Progenitor cell of endocrine pancreas (in vitro differentiated cells): ENCODE results near the gene STX3. TPM values are rescaled to one million over a fixed set of nuclear protein-coding genes. Genes with fewer than 3 reads are reported as not detected.

Source experiments
- DNase-seq: peaks from one replicate; pipeline ENCODE4 v3.0.0; 2021; ENCODE audit warnings: low spot score; ENCODE audit not compliant: unreplicated experiment
- H3K27ac Mint-ChIP-seq: 2 replicates; pipeline ENCODE4 v1.8.0; 2021; ENCODE audit warnings: mild to moderate bottlenecking, moderate library complexity, mixed read lengths
- H3K27me3 Mint-ChIP-seq: 2 replicates; pipeline ENCODE4 v1.8.0; 2021; ENCODE audit warnings: mixed read lengths
- H3K36me3 Mint-ChIP-seq: 2 replicates; pipeline ENCODE4 v1.8.0; 2022; ENCODE audit warnings: mixed read lengths; ENCODE audit not compliant: insufficient read depth
- H3K4me1 Mint-ChIP-seq: 2 replicates; pipeline ENCODE4 v1.8.0; 2021; ENCODE audit warnings: low read depth, mixed read lengths
- H3K4me3 Mint-ChIP-seq: 2 replicates; pipeline ENCODE4 v1.8.0; 2021; ENCODE audit warnings: low read depth, mild to moderate bottlenecking, moderate library complexity, mixed read lengths
- H3K9me3 Mint-ChIP-seq: 2 replicates; pipeline ENCODE4 v1.8.0; 2021; ENCODE audit warnings: low read depth, mixed read lengths
- total RNA-seq: library from RNA; stranded (reverse); gene quantifications from 2 replicates; pipeline ENCODE4 v1.2.1, GENCODE V29; 2021
- TF ChIP-seq, protein P1 (sequence below): fragments of 200-600 bp; sonication (generic); IDR thresholded peaks from one replicate; pipeline ENCODE4 v1.5.0; 2021; ENCODE audit warnings: antibody characterized with exemption, mild to moderate bottlenecking; ENCODE audit not compliant: unreplicated experiment

STX3 gene
- total RNA-seq, 1 donor from 2014 or later: 91.5 TPM

DNA sequence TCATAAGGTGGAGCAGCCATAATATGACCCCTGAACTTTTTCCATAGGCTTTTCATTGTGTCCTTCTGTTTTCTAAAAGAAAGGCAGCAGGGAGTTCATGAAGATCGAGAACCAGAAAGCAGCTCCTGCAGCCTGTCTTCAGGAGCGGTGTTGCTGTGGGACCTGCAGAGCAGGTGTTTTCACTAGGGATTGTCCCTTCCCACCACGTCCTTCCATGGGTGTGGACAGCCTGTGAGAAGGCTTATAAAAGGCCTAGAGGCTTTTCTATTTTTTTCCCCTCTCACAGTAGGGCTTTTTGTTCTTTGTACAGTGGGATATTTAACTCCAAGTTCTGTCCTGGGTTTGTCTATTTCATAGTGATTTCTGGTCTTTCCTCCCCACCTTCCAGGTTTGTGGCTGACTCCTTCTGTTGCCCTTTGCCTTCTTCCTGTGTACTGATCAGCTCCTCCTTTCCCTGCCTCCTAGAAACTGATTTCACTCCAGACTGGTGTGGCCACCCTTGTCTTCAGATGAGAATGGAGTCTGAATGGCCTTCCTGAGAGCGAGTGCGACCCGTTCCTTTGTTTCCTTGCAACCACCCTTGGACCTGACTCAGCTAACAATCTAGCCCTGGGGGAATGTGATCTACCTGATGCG is 45.3 kb downstream of the STX3 start:
- peak overlapping the region; percentile 62 for H3K27ac Mint-ChIP-seq
- H3K9me3 Mint-ChIP-seq: no peaks in the 10 kb centered on the region
- H3K36me3 Mint-ChIP-seq: peaks cover 28% of the 10 kb centered on the region
- H3K4me1 Mint-ChIP-seq: no peaks in the 10 kb centered on the region
- H3K4me3 Mint-ChIP-seq: no peak overlapping the region
- TF ChIP-seq, protein P1, sequence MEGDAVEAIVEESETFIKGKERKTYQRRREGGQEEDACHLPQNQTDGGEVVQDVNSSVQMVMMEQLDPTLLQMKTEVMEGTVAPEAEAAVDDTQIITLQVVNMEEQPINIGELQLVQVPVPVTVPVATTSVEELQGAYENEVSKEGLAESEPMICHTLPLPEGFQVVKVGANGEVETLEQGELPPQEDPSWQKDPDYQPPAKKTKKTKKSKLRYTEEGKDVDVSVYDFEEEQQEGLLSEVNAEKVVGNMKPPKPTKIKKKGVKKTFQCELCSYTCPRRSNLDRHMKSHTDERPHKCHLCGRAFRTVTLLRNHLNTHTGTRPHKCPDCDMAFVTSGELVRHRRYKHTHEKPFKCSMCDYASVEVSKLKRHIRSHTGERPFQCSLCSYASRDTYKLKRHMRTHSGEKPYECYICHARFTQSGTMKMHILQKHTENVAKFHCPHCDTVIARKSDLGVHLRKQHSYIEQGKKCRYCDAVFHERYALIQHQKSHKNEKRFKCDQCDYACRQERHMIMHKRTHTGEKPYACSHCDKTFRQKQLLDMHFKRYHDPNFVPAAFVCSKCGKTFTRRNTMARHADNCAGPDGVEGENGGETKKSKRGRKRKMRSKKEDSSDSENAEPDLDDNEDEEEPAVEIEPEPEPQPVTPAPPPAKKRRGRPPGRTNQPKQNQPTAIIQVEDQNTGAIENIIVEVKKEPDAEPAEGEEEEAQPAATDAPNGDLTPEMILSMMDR: no peak
- H3K27me3 Mint-ChIP-seq: no peaks in the 10 kb centered on the region
- no peak for DNase-seq

DNA sequence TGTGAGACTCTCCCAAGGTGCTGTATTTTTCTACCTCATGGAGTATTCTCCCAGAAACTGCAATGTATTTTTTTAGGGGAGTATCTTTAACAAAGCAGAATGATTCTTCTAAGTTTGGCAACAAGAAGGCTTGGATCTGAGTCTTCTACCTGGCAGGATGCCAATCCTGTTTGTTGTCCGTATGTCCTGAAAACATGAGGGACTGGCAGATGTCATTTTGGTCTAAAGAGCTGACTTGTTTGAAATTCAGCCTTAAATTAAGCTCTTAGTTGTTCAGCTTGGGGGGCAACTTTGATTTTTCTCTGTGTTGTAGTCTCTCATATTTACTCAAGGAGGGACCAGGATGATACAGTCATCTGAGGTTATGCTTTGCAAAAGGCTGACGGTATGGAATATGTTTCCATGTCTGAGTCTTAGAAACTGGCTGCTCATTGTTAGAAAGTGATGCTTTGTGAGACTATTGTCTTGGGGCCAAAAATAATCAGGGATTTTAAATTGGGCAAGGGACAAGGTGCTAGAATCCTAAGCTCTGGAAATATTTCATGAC is 46.1 kb downstream of the STX3 start:
- TF ChIP-seq, protein P1: no peak
- Mint-ChIP-seq H3K4me1 (no peaks in the 10 kb centered on the region), H3K9me3 (no peaks in the 10 kb centered on the region), H3K4me3 (no peak overlapping the region), H3K27me3 (no peaks in the 10 kb centered on the region), H3K27ac (peak overlapping the region; percentile 62), H3K36me3 (peaks cover 22% of the 10 kb centered on the region)
- no peak for DNase-seq

DNA sequence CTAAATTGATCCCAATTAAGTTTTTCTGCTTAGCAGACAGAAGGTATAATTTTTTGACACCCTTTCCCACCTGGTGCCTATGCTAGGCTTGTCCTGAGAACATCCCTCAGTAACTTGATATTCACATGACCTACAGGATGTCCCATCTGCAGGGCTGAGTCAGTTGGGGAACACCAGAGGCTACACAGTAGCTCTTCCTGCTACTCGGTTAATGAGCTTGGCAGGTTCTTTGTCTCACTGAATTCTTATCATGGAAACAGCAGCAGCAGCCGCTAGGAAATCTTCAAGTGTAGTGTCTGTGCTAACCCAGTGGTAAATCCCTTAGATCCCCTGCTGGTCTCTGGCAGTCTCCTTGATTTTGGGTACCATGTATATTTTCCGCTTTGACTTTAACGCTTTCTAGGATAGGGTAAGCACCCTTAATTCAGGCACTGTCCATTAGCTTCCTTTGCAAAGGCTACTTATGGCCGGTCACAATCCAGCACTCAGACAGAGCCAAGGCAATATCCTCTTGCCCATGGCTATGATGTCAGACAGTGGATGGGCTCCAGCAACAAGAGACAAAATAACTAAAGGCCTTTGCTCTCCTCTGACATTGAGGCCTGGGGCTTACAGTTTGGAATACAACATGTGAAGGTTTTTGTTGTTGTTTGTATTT is 46.9 kb downstream of the STX3 start:
- no peaks in the 10 kb centered on the region for H3K4me1 Mint-ChIP-seq
- H3K27me3 Mint-ChIP-seq: no peaks in the 10 kb centered on the region
- no peak overlapping the region for H3K27ac Mint-ChIP-seq
- TF ChIP-seq, protein P1: no peak
- H3K4me3 Mint-ChIP-seq: no peak overlapping the region
- no peak for DNase-seq
- no peaks in the 10 kb centered on the region for H3K9me3 Mint-ChIP-seq
- peaks cover 27% of the 10 kb centered on the region for H3K36me3 Mint-ChIP-seq

DNA sequence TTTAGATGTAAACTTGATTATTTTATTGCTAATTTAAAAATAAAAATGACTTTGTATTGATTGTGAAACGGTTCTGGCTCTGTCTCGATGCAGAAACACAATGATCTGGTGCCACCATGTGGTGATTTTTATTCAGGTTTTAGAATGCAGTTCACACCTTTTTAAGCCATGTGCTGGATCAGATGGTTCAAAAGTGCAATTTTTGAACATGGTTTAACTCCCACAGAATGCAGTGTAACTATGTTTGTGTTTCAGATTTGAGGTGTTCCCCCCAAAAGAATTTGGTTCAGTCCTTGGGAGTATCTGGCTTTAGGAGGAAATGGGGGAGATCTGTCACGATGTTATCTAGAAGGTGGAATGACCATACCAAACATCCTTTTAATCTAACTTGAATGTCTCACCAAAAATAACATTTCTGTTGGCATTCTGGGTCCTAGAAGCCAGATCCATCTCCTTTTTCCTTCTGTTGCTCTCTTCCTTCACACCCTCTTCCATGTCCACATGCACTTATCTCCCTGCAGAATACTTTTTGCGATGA is 47.5 kb downstream of the STX3 start:
- H3K27ac Mint-ChIP-seq: no peak overlapping the region
- no peaks in the 10 kb centered on the region for H3K27me3 Mint-ChIP-seq
- no peaks in the 10 kb centered on the region for H3K9me3 Mint-ChIP-seq
- H3K36me3 Mint-ChIP-seq: peaks cover 23% of the 10 kb centered on the region
- H3K4me1 Mint-ChIP-seq: no peaks in the 10 kb centered on the region
- TF ChIP-seq, protein P1: peak; percentile 76
- no peak overlapping the region for H3K4me3 Mint-ChIP-seq
- no peak for DNase-seq

DNA sequence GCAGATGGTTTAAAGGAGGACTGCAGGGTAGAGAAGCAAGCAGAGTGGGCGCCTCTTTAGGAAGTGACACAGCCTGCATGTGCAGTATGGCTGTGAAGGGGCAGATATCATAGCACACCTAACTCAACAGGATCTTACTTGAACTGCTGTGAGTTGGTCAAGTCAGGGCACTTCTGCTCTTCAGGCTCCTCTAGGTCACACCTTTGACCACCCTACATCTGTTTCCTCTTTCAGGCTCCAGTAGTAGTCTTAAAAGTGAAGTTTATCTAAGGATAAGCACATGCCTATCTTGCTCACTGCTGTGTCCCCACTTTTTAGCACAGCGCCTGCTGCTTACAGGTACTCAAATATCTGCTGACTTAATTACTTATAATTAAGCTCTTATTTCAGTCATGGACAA is 48.9 kb downstream of the STX3 start:
- Mint-ChIP-seq H3K4me1 (no peaks in the 10 kb centered on the region), H3K27ac (no peak overlapping the region), H3K9me3 (no peaks in the 10 kb centered on the region), H3K4me3 (no peak overlapping the region), H3K27me3 (no peaks in the 10 kb centered on the region), H3K36me3 (peaks cover 23% of the 10 kb centered on the region)
- TF ChIP-seq, protein P1: no peak
- DNase-seq: no peak
